Activated B cell treated with CpG ODN at 0.5 μM for 24 hours (primary cell): ENCODE results near the gene SLC6A17. TPM values are rescaled to one million over a fixed set of nuclear protein-coding genes. Genes with fewer than 3 reads are reported as not detected.
A peak's percentile ranks its signal among the peaks of the same experiment; 100 is the strongest.

Experiments
- ATAC-seq: fragments of 200-7000 bp; cut with Tn5 transposase; one replicate; pipeline ENCODE4 v1.10.0; 2021; ENCODE audit warnings: low read depth, mild to moderate bottlenecking, moderate library complexity
- CTCF ChIA-PET: fragments of 350-600 bp; sonication (Branson Sonifier 250); formaldehyde crosslinking; loops from one replicate; lab custom pipeline; 2021; ENCODE audit warnings: antibody characterized with exemption; lab: Charles Lee
- POLR2A ChIA-PET: fragments of 350-600 bp; sonication (Branson Sonifier 250); formaldehyde crosslinking; loops from one replicate; lab custom pipeline; 2021; ENCODE audit warnings: antibody characterized with exemption; lab: Charles Lee
- DNase-seq: peaks from one replicate; pipeline ENCODE4 v3.0.0; 2022
- H3K27ac Mint-ChIP-seq: one replicate; pipeline ENCODE4 v1.8.0; 2020; ENCODE audit warnings: mixed read lengths
- H3K27me3 Mint-ChIP-seq: one replicate; pipeline ENCODE4 v1.8.0; 2021; ENCODE audit warnings: mixed read lengths
- H3K36me3 Mint-ChIP-seq: one replicate; pipeline ENCODE4 v1.8.0; 2021; ENCODE audit warnings: low read depth, mixed read lengths
- H3K4me1 Mint-ChIP-seq: one replicate; pipeline ENCODE4 v1.8.0; 2021; ENCODE audit warnings: mixed read lengths
- H3K4me3 Mint-ChIP-seq: one replicate; pipeline ENCODE4 v1.8.0; 2020; ENCODE audit warnings: mild to moderate bottlenecking, mixed read lengths
- H3K9me3 Mint-ChIP-seq: one replicate; pipeline ENCODE4 v1.8.0; 2020; ENCODE audit warnings: mixed read lengths
- CTCF ChIP-seq: fragments of 200-600 bp; IDR thresholded peaks from one replicate; pipeline ENCODE4 v1.8.0; 2022; ENCODE audit warnings: antibody characterized with exemption, mild to moderate bottlenecking
- intact Hi-C: fragments of 100-400 bp; cut with micrococcal nuclease; formaldehyde crosslinking; loops from one replicate; pipeline ENCODE4 v1.15.1; 2024
- total RNA-seq: library from RNA; stranded (reverse); gene quantifications from 2 replicates; pipeline ENCODE4 v1.2.3, GENCODE V29; 2022

Gene SLC6A17
- total RNA-seq, 1 donor from 2014 or later = not detected

- H3K27ac Mint-ChIP-seq = no peak overlapping the region
- no peak for DNase-seq
- H3K4me3 Mint-ChIP-seq = no peak overlapping the region
- H3K27me3 Mint-ChIP-seq = no peaks in the 10 kb centered on the region
- H3K4me1 Mint-ChIP-seq = peaks cover 7% of the 10 kb centered on the region
- CTCF ChIA-PET = no interaction called here
- intact Hi-C loops = no loop called here
- POLR2A ChIA-PET = no interaction called here
- H3K36me3 Mint-ChIP-seq = peaks cover 3% of the 10 kb centered on the region
- ATAC-seq = no peak
- H3K9me3 Mint-ChIP-seq = no peaks in the 10 kb centered on the region
- no peak for TF ChIP-seq CTCF
Measured at GRCh38 chr1:110233861-110234260, 83.6 kb downstream of the SLC6A17 start.

- H3K4me1 Mint-ChIP-seq = peaks cover 9% of the 10 kb centered on the region
- H3K27ac Mint-ChIP-seq = no peak overlapping the region
- no peak for DNase-seq
- intact Hi-C loops = no loop called here
- POLR2A ChIA-PET = no interaction called here
- no peak overlapping the region for H3K4me3 Mint-ChIP-seq
- TF ChIP-seq CTCF = no peak
- H3K36me3 Mint-ChIP-seq = peaks cover 3% of the 10 kb centered on the region
- no peaks in the 10 kb centered on the region for H3K9me3 Mint-ChIP-seq
- no peak for ATAC-seq
- CTCF ChIA-PET = no interaction called here
- no peaks in the 10 kb centered on the region for H3K27me3 Mint-ChIP-seq
Measured at GRCh38 chr1:110234691-110235090, 84.4 kb downstream of the SLC6A17 start.

GRCh38 chr1:110235181-110235833 lies 85.0 kb downstream of the SLC6A17 start:
- no peak for TF ChIP-seq CTCF
- H3K27ac Mint-ChIP-seq = no peak overlapping the region
- no peaks in the 10 kb centered on the region for H3K27me3 Mint-ChIP-seq
- peaks cover 3% of the 10 kb centered on the region for H3K36me3 Mint-ChIP-seq
- no peaks in the 10 kb centered on the region for H3K9me3 Mint-ChIP-seq
- no peak overlapping the region for H3K4me3 Mint-ChIP-seq
- intact Hi-C loops = no loop called here
- DNase-seq (no peak), ATAC-seq (no peak)
- POLR2A ChIA-PET = no interaction called here
- H3K4me1 Mint-ChIP-seq = peaks cover 15% of the 10 kb centered on the region
- CTCF ChIA-PET = no interaction called here

- no peak for DNase-seq
- Mint-ChIP-seq H3K4me1 (peaks cover 15% of the 10 kb centered on the region), H3K27ac (no peak overlapping the region), H3K9me3 (no peaks in the 10 kb centered on the region), H3K4me3 (no peak overlapping the region), H3K27me3 (no peaks in the 10 kb centered on the region), H3K36me3 (peaks cover 3% of the 10 kb centered on the region)
- CTCF ChIA-PET = interaction anchor here (1.4 kb wide), 1 partner anchor 27 kb away, joined by 3 read pairs; no protein-coding TSS in a partner anchor
- POLR2A ChIA-PET = no interaction called here
- intact Hi-C loops = no loop called here
- ATAC-seq = peak; percentile 43
- no peak for TF ChIP-seq CTCF
Measured at GRCh38 chr1:110235834-110236682, 85.8 kb downstream of the SLC6A17 start.
